Endometrial microvascular endothelial cells (primary cell): Measurements from ENCODE around the gene ZCCHC8. TPM values are rescaled to one million over a fixed set of nuclear protein-coding genes. Genes with fewer than 3 reads are reported as not detected.
"Not testable (repeated sequence)": the region's sequence is repeated elsewhere in the genome, so short reads cannot be mapped to it uniquely, and the experiment has no call there.

Experiments used
- in situ Hi-C: cut with HindIII; loops from 2 replicates; pipeline ENCODE4 v1.10.0; 2017; ENCODE audit warnings: low sequenced_read_pairs, low pct_unique_long_range_greater_than_20kb; ENCODE audit errors: inconsistent ontology term
- total RNA-seq: library from RNA; depleted of rRNA; stranded (reverse); fragments of >200 nt; gene quantifications from one replicate; pipeline ENCODE4 v1.2.3, GENCODE V29; 2015; ENCODE audit errors: inconsistent ontology term

ZCCHC8 gene
- total RNA-seq, 1 donor from 2014 or later, result 16.9 TPM

GRCh38 chr12:122516544-122517361 is 16.0 kb upstream of the ZCCHC8 start:
- in situ Hi-C loops, result loop anchor here (25.0 kb wide), 1 partner anchor 246 kb away; the partner anchor contains the start of genes CCDC62 and DENR

- in situ Hi-C loops, result loop anchor here (25.0 kb wide), 1 partner anchor 247 kb away; the partner anchor contains the start of genes CCDC62 and DENR
Measured at GRCh38 chr12:122515275-122515674, 14.5 kb upstream of the ZCCHC8 start.

DNA sequence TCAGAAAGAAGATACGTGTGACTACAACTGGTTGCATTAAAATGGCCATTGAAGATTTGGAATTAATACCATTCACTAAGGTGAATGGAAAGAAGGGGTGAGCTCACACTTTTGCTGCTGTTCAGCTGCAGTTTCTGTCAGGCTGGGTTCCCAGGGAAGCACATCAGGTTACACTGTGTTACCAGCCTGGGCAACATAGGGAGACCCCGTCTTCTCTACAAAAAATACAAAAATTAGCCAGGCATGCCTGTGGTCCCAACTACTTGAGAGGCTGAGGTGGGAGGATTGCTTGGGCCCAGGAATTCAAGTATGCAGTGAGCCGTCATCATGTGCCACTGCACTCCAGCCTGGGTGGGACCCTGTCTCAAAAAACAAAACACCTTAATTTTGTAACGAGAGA is 12.9 kb upstream of the ZCCHC8 start:
- in situ Hi-C loops, result loop anchor here (25.0 kb wide), 1 partner anchor 249 kb away; the partner anchor contains the start of genes CCDC62 and DENR

GRCh38 chr12:122513028-122513427 is 12.3 kb upstream of the ZCCHC8 start:
- in situ Hi-C loops, result loop anchor here (25.0 kb wide), 1 partner anchor 249 kb away; the partner anchor contains the start of genes CCDC62 and DENR

DNA sequence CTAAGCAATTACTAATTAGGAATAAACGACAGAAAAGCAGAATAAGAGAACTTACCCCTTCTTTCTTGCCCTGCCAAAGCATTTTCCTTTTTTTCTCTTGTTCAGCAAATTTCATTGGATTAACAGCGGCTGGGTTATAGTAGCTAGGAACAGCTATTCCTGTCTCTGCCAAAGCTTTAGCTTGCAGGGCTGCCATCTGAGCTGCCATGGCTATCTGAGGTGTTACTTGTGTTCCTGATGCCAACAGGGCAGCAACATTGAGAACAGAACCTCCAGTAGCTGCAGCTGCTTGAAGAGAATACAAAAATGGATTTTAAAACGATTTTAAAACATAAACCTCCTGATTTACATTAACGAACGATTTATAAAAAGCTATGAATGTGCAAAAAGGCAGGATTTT is 7.4 kb upstream of the ZCCHC8 start:
- in situ Hi-C loops, result loop anchor here (25.0 kb wide), 1 partner anchor 254 kb away; the partner anchor contains the start of genes CCDC62 and DENR

- in situ Hi-C loops, result loop anchor here (25.0 kb wide), 1 partner anchor 256 kb away; the partner anchor contains the start of genes CCDC62 and DENR
Measured at GRCh38 chr12:122506393-122506938, 5.7 kb upstream of the ZCCHC8 start.

DNA sequence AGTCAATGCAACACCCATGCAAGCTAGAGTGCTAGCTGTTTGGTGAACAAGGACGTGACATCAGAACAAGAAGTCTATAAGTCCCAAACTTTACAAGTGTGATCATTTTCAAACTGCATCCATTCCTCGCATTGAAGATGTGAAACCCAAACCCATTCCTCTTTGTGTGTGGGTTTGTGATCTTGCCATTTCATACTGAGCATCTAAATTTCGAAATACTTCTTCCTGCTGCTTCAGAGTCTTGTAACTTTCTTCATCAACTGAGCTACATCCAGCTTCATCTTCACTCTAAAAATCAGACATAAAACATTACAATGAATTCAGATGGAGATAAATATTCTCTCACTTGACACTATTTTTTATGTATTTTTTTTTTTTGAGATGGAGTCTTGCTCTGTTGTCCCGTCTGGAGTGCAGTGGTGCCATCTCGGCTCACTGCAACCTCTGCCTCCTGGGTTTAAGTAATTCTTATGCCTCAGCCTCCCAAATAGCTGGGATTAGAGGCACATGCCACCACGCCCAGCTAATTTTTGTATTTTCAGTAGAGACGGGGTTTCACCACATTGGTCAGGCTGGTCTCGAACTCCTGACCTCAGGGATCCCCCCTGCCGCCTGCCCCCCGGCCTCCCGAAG is 4.8 kb upstream of the ZCCHC8 start:
- in situ Hi-C loops, result loop anchor here (25.0 kb wide), 1 partner anchor 257 kb away; the partner anchor contains the start of genes CCDC62 and DENR

- in situ Hi-C loops, result loop anchor here (25.0 kb wide), 1 partner anchor 258 kb away; the partner anchor contains the start of genes CCDC62 and DENR
Measured at GRCh38 chr12:122503783-122504590, 3.3 kb upstream of the ZCCHC8 start.

- in situ Hi-C loops, result loop anchor here (25.0 kb wide), 1 partner anchor 259 kb away; the partner anchor contains the start of genes CCDC62 and DENR
Measured at GRCh38 chr12:122503147-122503751, 2.5 kb upstream of the ZCCHC8 start.

DNA sequence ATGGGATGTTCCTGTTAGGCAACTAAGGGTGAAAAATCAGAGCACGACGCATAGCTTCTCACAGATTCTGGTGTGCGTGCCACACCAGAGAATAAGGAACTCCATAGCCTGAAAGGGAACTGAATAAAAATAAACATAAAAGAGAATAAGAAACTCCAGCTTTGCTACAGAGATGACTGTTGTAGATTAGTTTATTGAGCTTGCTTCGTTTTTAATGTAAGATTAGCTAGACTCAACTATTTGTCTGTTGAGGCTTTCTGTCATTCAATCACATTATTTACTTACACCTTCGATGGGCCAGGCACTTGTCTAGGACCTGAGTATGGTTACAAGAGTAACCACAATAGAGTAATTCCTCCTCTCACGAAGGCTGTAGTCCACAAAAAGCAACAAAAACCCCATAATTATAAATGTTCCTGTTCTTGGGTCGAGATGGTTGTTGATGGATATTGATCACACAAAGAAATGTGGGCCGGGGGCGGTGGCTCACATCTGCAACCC is 807 bp upstream of the ZCCHC8 start:
- in situ Hi-C loops, result loop anchor here (25.0 kb wide), 1 partner anchor 261 kb away; the partner anchor contains the start of genes CCDC62 and DENR

GRCh38 chr12:122499991-122500684 is 594 bp downstream of the ZCCHC8 start:
- in situ Hi-C loops, result loop anchor here (25.0 kb wide), 1 partner anchor 262 kb away; the partner anchor contains the start of genes CCDC62 and DENR

GRCh38 chr12:122495258-122495657 is 5.5 kb downstream of the ZCCHC8 start:
- in situ Hi-C loops, result no loop called here

DNA sequence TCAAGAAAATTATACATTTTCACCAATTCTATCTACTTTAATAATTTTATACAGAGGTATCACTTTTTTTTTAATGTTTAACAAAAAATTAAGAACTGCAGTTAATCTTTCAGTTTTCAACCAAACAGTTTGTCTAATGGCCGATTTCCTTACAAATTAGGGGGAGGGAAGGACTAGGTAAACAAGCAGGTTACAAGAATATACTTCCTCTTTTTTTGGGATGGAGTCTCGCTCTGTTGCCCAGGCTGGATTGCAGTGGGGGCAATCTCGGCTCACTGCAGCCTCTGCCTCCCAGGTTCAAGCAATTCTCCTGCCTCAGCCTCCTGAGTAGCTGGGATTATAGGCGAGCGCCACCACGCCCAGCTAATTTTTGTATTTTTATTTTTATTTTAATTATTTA is 7.5 kb downstream of the ZCCHC8 start:
- in situ Hi-C loops, result not testable (repeated sequence)

GRCh38 chr12:122491991-122492390 is 8.7 kb downstream of the ZCCHC8 start:
- in situ Hi-C loops, result no loop called here

- in situ Hi-C loops, result no loop called here
Measured at GRCh38 chr12:122489038-122489437, 11.7 kb downstream of the ZCCHC8 start.

- in situ Hi-C loops, result not testable (repeated sequence)
Measured at GRCh38 chr12:122487807-122488206, 12.9 kb downstream of the ZCCHC8 start.

DNA sequence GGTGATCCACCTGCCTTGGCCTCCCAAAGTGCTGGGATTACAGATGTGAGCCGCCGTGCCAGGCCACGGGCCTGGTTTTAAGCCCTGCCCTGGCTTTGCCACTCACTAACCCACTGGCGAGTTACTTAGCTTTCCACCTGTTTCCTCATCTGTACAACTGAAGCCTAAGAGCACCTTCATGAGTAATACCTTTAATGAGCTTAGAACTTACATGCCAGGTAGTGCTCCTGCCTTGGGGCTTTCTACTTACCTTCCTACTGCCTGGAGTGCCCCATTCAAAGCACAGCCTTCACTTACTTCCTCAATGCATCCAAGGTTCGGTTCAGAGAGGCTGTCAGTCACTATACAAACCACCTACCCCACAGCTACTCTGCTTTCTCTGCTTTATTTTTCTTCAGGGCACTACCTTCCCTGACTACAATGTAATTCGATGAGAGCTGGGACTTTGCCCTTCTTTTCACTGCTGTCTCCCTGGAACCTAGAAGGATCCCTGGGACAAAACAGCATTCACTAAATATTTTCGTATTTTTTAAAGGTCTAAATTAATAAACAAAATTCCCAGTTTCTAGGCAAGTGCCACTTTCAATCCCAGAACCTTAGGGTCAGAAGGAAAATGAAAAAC is 13.8 kb downstream of the ZCCHC8 start:
- in situ Hi-C loops, result no loop called here
